ENCODE results near the gene FXR1. TPM values are rescaled to one million over a fixed set of nuclear protein-coding genes. Genes with fewer than 3 reads are reported as not detected.

Gene FXR1
- total RNA-seq, 1 experiment from 2014 or later, result 215 TPM

DNA sequence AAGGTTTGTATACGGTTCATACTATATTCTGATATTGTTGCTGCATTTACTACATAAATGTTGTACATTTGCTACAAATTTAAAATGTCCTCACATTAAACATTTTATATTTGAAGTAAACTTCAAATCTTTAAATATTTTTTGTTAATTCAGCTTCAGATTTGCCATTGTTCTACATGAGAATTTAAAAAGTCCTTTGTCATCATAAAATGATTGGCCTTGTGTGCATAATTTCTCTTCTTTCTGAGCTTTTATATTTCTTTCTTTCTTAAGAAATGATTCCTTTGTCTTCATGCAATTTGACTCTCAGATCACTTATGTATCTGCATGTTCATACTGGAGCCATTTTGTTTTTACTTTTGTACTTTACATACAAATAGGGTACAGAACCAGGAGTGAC lies 49.1 kb downstream of the FXR1 start:
- DNase-seq (ENCODE audit: low read depth, low spot score) (no peak), ATAC-seq (no peak)
- TF ChIP-seq SIN3A (IDR thresholded peaks at IDR 0.05; ENCODE audit: low read depth), result no peak
- TF ChIP-seq POLR2A (IDR thresholded peaks at IDR 0.05; ENCODE audit: borderline replicate concordance, extremely low read depth, insufficient read depth, insufficient read length), result no peak
- TF ChIP-seq CBX3 (IDR thresholded peaks at IDR 0.05; ENCODE audit: low read depth), result no peak
- TF ChIP-seq YY1 (IDR thresholded peaks at IDR 0.05; ENCODE audit: extremely low read depth, insufficient replicate concordance, low read depth, low read length), result no peak
- TF ChIP-seq EGR1 (IDR thresholded peaks at IDR 0.05; ENCODE audit: low read depth), result no peak
- no peak for TF ChIP-seq SRF (IDR thresholded peaks at IDR 0.05; ENCODE audit: low read depth)
- TF ChIP-seq, protein P1, sequence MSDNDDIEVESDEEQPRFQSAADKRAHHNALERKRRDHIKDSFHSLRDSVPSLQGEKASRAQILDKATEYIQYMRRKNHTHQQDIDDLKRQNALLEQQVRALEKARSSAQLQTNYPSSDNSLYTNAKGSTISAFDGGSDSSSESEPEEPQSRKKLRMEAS (IDR thresholded peaks at IDR 0.05), result no peak
- TF ChIP-seq ELF1 (IDR thresholded peaks at IDR 0.05; ENCODE audit: borderline replicate concordance, low read depth), result no peak
- TF ChIP-seq ZNF274 (IDR thresholded peaks at IDR 0.05; ENCODE audit: low read depth, low read length), result no peak
- TF ChIP-seq ZFX (IDR thresholded peaks at IDR 0.05), result no peak
- TF ChIP-seq, protein P2, sequence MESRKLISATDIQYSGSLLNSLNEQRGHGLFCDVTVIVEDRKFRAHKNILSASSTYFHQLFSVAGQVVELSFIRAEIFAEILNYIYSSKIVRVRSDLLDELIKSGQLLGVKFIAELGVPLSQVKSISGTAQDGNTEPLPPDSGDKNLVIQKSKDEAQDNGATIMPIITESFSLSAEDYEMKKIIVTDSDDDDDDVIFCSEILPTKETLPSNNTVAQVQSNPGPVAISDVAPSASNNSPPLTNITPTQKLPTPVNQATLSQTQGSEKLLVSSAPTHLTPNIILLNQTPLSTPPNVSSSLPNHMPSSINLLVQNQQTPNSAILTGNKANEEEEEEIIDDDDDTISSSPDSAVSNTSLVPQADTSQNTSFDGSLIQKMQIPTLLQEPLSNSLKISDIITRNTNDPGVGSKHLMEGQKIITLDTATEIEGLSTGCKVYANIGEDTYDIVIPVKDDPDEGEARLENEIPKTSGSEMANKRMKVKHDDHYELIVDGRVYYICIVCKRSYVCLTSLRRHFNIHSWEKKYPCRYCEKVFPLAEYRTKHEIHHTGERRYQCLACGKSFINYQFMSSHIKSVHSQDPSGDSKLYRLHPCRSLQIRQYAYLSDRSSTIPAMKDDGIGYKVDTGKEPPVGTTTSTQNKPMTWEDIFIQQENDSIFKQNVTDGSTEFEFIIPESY (IDR thresholded peaks at IDR 0.05; ENCODE audit: extremely low read depth, insufficient replicate concordance, low read length), result no peak
- no peak for TF ChIP-seq EZH2 (IDR thresholded peaks at IDR 0.05)
- TF ChIP-seq FOSL1 (IDR thresholded peaks at IDR 0.05; ENCODE audit: low read depth), result no peak
- Histone ChIP-seq H3K79me2 (ENCODE audit: insufficient read depth, low read length) (peaks cover 87% of the 10 kb centered on the region), H3K27me3 (ENCODE audit: insufficient read depth, low read length) (no peaks in the 10 kb centered on the region), H3K9me3 (ENCODE audit: control insufficient read depth in 1 of 2, insufficient read depth in 1 of 2, low read depth in 1 of 2, low read length in 2 of 2) (no peaks in the 10 kb centered on the region), H3K9me2 (ENCODE audit: insufficient read depth) (no peaks in the 10 kb centered on the region), H3K4me2 (ENCODE audit: low read length) (no peak overlapping the region), H3K9ac (ENCODE audit: low read length) (no peak overlapping the region), H3K36me3 (ENCODE audit: control insufficient read depth in 1 of 2, insufficient read depth in 2 of 2, low read length in 2 of 2) (peaks cover 53 to 59% of the 10 kb centered on the region in 2 experiments), H3K4me1 (ENCODE audit: control insufficient read depth in 1 of 2, insufficient read depth in 2 of 2, low read length in 2 of 2) (no peaks in the 10 kb centered on the region), H2AFZ (ENCODE audit: low read depth, low read length, poor library complexity, severe bottlenecking) (no peak overlapping the region), H3K4me3 (replicated peaks in 1 of 2; ENCODE audit: low read depth in 1 of 2, low read length in 2 of 2) (no peak overlapping the region), H4K20me1 (ENCODE audit: insufficient read depth) (peaks cover 2% of the 10 kb centered on the region), H3K27ac (ENCODE audit: low read depth, low read length) (no peak overlapping the region)
- POLR2A ChIA-PET, result no interaction called here
- BruUV-seq (replicated peaks), result no TSS peak
- RAD21 ChIA-PET (ENCODE audit: low non-redundant PET in 1 of 2, low total read pairs in 2 of 2, uncharacterized antibody in 2 of 2, unreplicated experiment in 2 of 2), result no interaction called here
- intact Hi-C loops (cut with micrococcal nuclease), result no loop called here
- CTCF ChIA-PET, result interaction anchor here (0.7 kb wide), 1 partner anchor 11 kb away, joined by 3 read pairs; no protein-coding TSS in a partner anchor

Data from HCT116 (cell line).